ENCODE measurements around the gene CHPT1.

- TF ChIP-seq, protein P1, sequence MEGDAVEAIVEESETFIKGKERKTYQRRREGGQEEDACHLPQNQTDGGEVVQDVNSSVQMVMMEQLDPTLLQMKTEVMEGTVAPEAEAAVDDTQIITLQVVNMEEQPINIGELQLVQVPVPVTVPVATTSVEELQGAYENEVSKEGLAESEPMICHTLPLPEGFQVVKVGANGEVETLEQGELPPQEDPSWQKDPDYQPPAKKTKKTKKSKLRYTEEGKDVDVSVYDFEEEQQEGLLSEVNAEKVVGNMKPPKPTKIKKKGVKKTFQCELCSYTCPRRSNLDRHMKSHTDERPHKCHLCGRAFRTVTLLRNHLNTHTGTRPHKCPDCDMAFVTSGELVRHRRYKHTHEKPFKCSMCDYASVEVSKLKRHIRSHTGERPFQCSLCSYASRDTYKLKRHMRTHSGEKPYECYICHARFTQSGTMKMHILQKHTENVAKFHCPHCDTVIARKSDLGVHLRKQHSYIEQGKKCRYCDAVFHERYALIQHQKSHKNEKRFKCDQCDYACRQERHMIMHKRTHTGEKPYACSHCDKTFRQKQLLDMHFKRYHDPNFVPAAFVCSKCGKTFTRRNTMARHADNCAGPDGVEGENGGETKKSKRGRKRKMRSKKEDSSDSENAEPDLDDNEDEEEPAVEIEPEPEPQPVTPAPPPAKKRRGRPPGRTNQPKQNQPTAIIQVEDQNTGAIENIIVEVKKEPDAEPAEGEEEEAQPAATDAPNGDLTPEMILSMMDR (IDR thresholded peaks at IDR 0.05), result no peak
- TF ChIP-seq ZFX (IDR thresholded peaks at IDR 0.05; ENCODE audit: borderline replicate concordance), result no peak
These were observed 6.8 kb upstream of the CHPT1 start for GRCh38 chr12:101690544-101691098.

Measured in 22Rv1 (cell line).